Mucosa of gallbladder (tissue), 1 donor: Measurements from ENCODE around the gene TEF. TPM values are rescaled to one million over a fixed set of nuclear protein-coding genes. Genes with fewer than 3 reads are reported as not detected.

Experiments
- DNase-seq: peaks from one replicate; pipeline ENCODE4 v3.0.0-alpha.2; 2020; ENCODE audit warnings: low spot score
- total RNA-seq: library from RNA; stranded (reverse); gene quantifications from one replicate; pipeline ENCODE4 v1.2.1, GENCODE V29; 2021
- donor health status: DM: no; HTN: no; CAD: no.

The TEF gene
- total RNA-seq, 1 donor from 2014 or later, result 28.4 TPM

DNA sequence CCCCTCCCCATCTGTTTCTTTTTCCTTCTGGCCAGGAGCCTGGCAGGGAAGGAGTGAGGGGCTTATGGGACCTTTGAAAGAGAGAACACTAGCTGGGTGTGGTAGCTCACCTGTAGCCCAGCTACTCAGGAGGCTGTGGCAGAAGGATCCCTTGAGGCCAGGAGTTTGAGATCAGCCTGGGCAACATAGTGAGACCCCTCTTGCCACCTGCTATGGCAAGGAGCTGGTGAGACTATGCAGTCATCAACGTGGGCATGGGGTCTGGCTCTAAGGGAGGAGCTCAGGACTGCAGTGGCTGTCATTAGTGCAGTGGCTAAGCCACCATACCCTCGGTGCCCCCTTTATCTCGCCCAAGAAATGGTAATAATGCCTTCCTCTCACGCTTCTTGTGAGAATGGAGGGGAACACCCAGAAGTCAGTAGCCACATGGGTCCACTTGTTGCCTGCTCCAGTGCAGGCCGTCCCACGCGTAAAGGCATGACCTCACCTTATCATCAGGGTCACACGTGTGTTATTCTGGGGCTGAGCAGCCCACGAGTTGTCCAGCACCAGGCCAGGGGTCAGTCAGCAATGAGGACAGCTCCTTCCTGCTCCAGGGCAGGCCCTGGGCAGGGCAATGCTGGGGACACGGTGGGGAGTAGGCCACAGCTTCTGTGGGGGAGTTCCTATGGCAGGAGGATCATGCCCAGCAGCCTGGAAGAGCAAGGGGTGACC, 27.7 kb upstream of the TEF start:
- DNase-seq, result no peak

DNA sequence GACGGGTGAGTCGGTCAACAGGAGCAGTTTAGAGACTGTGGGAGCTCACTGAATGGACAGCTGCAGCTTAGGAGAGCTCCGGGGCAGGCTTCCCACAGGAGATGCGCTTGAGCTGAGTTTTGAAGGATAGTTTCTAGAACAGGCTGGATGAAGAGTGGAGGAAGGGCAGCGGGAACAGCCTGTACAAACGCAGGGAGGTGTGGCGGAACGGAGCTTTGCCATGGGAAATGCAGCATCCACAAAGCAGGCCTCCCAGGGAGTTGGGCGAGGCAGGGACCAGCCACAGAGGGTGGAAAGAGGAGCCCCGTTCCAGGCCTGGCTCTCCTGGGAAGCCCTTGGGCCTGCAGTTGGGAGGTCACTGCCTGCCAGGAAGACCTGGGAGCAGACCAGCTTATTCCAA, 26.8 kb upstream of the TEF start:
- no peak for DNase-seq

DNA sequence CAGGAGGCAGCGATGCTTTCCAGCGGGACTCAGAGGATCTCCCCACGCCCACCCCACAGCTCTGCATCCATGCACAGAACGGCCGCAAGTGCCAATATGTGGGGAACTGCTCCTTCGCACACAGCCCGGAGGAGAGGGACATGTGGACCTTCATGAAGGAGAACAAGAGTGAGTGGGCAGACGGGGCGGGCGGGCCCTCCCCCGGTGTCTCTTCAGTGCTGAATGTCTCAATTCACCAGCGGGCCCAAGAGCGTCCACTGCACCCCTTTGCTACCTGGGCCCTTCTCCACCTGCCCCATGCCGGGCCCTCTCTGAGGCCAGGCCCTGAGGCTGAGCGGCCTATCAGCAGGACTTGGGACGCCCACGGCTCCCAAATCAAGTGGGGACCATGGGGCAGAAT, 25.8 kb upstream of the TEF start:
- DNase-seq, result no peak

DNA sequence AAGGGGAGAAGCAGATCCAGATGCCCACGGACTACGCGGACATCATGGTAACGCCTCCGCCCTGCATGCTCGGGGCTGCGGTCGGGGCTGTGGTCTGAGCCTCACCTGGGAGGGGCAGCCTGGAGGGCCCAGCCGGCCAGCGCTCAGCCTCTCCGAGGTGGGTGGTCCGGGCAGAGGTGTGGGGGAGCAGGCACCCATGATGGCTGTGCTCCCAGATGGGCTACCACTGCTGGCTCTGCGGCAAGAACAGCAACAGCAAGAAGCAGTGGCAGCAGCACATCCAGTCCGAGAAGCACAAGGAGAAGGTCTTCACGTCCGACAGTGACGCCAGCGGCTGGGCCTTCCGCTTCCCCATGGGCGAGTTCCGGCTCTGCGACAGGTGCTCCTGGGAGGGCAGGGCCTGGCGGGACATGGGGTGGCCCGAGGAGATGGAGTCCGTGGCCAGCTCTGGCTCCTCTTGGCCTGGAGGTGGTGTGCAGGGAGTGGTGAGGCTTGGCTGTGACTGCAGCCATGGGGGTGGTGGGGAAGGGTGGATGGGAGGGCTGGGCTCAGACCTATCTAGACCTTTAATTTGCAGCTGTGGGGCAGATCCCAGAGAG, 25.2 kb upstream of the TEF start:
- no peak for DNase-seq

DNA sequence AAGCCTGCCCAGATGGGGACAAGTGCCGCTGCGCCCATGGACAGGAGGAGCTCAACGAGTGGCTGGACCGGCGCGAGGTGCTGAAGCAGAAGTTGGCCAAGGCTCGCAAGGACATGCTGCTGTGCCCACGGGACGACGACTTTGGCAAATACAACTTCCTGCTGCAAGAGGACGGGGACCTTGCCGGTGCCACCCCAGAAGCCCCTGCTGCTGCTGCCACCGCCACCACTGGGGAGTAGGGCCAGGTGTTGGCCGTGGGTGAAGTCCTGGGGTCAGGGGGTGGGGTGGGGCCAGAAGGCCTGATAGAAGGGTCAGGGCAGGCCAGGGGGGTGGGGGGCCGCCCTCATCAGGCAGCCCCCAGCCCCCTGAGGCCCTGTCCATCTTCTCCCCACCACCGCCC, 24.6 kb upstream of the TEF start:
- no peak for DNase-seq

DNA sequence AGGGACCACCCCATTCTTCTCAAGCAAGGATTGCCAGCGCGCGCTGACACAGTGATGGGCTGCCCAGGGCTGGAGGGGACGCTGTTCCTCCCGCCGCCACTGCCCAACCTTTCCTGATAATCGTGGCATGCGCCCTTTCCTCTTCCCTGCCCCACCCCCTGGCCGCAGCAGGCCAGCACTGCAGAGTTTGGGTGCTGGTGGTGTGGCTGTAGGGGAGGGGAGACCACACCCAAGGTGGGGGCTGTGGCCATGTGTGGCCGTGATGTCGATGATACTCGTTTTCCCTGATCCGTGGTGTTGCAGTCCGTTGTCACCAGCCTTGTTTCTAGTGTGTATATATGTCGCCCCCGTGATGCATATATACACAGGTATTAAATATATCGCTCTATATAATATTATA, 22.8 kb upstream of the TEF start:
- DNase-seq, result no peak

DNA sequence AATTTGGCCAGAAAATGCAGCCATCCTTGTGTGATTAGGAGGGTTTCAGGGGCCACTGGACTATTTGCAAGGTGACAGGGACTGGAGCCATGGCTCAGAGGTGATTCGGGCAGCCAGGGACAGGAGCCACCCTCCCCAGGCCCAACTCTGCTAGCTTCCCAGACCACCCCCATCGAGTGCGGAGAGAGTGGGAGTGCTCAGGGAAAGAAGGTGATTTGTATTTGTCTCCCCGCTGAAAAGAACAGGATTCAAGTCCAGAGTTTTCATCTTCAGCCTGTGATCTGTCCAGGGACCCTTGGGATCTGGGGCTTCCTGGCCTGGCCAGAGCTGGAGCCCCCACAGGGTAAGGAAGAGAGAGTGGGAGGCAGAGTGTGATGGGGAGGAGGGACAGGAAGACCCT, 22.4 kb upstream of the TEF start:
- DNase-seq, result no peak

DNA sequence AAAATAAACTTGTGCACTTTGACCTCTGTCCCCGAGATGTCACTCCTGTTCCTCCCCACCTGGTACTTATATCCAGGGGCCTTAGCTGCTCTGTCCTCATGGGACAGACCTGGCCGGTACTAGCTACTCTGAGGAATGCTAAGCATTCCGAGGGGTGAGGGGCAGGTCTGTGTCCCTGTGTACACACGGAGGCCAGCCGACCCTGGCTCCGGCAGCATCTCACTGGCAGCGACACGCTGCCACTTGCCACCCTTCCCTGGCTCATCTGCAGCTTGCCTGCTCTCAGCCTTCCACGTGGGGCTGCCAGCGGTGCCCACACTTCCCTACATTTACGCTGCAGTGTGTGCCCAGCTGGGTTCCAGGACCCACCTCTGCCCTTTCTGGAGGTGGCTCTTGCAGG, 21.6 kb upstream of the TEF start:
- no peak for DNase-seq

DNA sequence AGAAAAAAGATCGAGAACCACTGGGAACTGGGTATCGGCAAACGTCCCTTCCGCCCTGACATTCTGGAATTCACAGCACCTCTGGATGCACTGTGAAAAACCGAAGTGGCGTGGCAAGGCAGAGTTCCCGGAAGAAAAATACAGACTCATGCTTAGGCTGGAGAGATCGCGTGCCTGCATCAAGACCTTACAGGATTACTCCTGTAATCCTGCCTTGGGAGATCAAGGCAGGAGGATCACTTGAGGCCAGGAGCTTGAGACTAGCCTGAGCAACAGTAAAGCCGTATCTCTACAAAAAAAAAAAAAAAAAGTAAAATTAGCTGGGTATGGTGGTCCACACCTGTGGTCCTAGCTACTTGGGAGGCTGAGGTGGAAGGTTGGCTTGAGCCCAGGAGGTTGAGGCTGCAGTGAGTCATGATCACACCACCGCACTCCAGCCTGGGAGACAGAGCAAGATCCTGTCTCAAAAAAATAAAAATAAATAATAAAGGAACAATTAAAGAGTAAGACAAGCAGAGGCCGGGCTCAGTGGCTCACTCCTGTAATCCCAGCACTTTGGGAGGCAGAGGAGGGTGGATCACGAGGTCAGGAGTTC, 19.9 kb upstream of the TEF start:
- no peak for DNase-seq

DNA sequence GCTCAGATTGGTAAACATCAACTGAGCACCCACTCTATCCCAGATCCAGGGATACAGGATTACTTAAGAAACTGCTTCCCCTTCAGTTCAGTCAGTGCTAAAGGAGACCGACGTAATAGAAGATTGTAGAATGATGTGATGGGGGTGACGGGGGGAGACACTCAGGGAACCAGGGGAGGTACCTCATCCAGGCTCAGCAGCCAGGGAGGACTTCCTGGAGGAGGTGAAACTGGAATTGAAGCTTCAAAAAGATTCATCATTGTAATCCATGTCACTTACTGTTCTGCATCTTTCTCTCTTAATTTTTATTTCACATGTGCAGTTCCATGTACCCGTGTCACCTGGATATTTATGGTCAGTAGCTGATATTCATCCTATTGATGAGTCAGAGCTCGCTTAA, 19.1 kb upstream of the TEF start:
- no peak for DNase-seq

DNA sequence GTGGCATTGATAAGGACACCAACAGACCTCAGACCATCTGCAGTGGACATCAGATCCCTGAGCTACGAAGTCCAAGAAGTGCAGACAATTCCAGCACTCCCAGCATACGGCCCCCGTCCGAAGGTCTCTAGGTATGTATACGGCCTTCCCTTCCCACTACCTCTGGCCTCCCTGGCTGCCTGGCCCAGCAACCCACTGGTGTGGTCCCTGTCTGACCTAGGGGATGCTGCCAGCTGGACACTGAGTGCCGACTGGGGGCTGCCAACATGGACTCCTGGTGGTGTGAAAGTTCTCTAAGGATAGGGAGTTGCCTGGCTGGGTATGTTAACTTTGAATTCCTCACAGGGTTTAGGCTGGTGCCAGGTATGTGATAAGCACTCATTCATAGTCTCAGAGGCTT, 17.5 kb upstream of the TEF start:
- no peak for DNase-seq

DNA sequence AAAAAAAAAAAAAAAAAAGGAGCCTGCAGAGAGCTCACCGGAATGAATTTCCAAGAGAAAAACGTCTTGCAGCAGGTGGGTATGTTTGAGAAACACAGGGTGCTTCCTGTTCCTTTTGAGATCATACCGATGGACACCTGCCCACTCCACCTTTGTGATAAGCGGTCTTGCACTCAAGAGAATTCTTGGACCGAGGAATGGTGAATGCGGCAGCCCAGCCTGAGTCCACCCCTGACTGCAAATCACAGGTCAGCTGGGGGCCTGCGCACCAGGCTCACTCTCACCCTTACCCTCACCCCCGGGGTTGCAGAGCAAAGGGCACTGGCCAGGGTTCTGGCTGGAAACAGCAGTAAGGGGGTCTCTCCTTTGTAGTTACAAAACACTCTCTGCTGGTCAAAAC, 16.8 kb upstream of the TEF start:
- no peak for DNase-seq

DNA sequence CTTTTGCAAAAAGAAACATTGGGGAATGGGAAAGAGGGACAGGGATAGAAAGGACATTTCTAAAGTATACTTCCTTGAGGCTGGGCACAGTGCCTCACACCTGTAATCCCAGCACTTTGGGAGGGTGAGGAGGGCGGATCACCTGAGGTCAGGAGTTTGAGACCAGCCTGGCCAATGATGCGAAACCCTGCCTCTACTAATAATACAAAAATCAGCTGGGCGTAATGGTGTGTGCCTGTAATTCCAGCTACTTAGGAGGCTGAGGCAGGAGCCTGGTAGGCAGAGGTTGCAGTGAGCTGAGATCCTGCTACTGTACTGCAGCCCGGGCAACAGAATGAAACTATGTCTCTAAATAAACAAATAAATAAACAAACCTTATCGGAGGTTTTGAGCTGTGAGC, 16.3 kb upstream of the TEF start:
- DNase-seq, result no peak

DNA sequence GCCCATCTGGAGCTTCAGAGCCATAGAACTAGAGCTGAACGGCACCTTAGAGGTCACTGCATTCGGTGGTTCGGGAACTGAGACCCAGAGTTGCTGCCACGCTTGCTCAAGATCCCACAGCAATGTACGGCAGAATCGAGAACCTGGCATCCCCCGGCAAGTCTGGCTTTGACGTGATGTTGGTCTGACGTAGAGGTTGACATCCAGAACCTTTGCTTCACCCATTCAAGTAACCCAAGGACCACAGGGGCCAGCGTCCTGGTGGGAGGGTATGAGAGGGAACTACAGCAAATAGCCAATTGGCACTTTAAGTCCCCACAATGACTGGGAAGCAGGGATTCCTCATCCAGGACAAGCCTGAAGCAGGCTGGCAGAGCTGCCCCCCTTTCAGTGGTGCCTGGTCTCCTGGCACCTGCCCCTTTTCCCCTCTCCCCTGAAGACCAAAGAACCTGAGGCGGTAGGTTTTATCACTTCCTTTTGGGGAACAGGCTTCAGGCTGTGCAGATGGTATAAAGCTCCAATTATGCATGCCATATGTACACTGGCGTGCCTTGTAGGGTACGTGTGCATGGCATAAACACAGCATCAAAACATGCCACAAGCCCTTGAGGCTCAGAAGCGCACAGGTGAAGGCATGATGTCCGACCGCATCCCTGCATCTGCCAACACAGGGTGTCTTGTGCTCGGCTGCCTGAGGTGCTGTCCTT, 15.3 kb upstream of the TEF start:
- DNase-seq, result no peak

DNA sequence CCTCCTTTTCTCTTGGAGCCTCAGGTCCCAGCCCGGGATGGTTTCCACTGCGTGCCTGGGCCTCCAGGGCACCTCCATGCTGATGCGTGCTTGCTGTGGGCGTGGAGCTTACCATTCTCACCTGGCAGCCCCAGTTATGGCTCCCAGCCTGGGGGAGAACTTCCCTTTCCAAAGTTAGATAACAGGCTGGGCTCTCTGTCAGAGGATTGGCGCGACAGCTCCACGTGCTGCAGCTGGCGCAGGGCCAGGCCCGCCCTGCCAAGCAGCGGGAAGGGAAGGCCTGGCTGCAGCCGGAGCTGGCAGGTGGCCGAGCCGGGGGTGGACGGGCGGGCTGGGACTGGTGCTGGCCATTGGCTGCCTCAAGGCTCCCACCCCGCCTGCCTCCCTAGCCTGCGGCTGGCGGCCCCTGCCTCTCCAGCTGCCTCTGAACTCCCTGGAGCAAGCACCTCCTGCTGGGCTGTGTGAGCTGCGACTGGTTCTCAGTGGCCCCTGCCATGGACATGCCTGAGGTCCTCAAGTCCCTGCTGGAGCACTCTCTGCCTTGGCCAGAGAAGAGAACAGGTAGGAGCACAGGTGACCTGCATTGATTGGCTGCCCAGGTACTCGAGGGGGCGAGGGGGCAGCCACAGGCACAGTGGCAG, 14.6 kb upstream of the TEF start:
- peak; percentile 96 for DNase-seq

DNA sequence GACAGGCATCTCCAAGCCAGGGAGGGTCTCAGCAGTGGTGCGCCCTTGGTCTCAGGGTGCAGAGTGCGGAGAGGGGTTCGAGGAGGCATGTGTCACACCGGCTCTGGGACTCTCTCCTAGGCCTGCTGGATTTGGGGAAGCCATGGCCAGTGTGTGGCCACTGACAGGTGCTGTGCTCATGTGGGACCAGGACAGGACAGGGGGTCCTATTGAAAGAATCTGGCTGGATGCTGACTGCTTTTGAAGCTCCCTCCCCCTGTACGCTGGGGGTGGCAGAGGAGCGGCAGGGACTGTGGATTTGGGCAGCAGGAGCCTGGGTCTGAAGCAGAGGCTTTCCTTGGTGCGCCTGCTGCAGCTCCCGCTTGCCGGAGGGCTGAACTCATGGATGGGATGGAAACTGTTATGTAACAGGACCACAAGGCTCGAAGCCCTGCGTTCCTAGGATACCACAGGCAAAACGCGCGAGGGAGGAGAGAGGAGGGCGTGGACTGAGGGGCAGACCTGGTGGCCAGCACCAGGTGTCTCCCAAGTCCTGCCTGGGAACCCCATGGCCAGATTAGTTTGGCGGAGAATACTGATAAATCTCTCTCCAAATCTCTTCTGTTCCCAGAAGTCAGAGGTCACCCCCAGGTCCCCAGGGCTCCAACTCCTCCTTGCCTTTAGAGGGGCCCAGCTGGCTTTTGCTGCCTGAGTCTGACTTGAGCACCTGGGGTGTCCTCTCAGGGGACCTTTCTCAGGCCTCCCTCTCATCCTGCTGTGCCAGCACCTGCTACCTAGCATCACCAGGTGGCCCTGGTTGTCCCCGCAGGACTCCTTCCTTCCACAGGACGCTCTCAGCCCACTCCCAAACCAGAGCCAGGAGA, 13.8 kb upstream of the TEF start:
- peak; percentile 33 for DNase-seq

DNA sequence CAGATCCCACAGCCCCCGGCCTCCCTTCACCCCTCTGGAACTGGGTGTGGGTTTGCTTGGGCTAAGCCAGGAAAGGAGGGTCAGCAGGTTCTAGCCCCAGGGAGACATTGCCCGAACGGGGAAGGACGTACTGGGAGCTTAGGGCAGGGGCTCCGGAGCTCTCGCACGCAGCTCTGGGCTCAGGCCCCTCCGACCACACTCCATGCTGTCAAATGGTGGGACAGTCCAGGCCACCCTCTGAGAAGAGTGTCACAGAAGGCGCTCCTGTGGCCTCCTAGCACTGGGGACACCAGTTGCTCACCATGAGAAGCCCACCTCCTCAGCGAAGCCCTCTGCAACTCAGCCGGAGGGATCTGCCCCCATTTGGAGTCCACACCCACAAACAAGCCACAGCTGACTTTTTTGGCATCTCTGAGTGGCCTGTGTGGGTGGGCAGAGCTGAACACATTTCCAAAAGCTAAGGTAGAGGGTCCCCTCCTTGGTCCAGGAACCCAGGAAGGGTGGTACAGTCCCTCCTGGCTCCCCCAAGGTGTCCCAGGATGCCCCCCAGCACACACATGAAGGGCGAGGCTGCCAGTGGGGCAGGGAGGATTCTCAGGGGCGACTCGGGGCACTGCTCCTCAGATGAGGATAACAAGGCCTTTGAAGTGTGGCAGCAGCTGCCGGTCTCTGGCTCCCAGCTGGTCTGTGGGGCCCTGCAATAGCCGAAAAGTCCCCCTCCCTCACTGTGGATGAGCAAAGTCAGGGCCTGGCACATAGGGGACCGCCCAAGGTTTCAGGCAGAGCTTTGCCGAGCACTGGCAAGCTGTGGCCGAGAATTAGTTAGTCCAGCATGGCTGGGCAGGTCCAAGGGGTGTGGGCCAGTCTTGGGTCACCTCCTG, 13.0 kb upstream of the TEF start:
- DNase-seq, result no peak

DNA sequence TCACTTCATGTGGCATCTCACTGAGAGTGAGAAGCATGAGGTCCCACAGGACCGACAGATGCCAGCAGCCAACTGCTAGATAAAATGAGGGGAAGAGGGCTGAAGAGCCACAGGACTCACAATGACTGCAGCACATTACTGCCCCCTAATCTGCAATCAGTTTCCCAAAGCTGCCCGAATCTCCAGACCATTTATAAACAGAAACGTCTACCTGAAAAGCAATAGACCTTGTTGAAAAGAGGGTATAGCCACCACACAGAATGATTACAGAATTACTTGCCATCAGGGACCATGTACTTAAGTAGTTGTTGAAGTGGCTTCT, 12.4 kb upstream of the TEF start:
- DNase-seq, result no peak

DNA sequence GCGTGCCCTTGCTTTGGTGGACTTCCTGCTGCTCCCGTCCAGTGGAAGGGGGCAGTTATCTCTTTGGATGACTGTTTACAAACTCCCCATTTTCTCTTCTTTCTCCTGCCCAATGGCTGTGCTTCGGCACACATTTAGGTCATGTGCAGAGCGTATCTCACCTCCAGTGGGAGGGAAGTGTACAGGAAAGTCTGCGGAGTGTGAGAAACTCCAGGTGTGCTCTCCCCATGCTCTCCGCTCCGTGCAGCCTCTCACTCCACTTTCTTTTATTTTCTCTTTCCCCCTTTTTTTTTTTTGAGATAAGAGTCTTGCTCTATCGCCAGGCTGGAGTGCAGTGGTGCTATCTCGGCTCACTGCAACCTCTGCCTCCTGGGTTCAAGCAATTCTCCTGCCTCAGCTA, 11.9 kb upstream of the TEF start:
- DNase-seq, result no peak

DNA sequence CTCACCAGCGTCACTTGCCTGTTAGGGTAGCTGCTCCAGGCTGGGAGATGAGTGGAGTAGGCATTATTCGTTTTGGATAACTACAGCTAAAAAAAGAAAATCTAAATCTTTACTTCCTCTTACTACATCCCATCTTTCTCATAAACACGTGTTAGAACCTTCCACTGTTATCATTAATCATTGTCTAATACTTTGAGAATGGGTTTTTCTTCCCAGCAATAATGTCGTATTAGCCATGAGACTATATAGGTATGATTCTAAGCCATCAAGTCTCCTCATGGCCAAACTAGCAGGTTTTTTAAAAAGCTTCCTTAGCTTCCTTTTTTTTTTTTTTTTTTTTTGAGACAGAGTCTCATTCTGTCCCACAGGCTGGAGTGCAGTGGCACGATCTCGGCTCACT, 3.9 kb upstream of the TEF start:
- no peak for DNase-seq

DNA sequence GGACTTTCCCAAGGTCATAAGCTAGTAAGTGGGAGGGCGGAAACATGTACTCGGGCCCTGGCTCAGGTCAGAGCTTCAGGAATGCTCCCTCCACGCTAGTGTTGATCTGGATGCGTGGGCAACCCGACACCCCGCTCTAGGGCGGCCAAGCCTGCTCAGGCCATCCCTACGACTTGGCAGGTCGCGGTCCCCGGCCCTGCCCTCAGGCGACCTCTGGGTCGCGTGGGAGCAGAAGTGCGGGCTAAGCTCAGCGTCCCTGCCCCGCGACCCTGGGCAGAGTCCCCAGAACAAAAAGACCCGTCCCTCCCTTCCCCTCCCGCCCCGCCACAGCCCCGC, 781 bp upstream of the TEF start:
- peak; percentile 73 for DNase-seq
